Kidney (tissue), 14 donors: ENCODE results near the gene FMNL2. TPM values are rescaled to one million over a fixed set of nuclear protein-coding genes. Genes with fewer than 3 reads are reported as not detected.

ENCODE experiments used
- DNase-seq, 5 donors: peaks; one replicate each; pipeline ENCODE4 v3.0.0-alpha.2; 2013 to 2020
- FAIRE-seq: peaks from 2 replicates; lab custom pipeline; 2012; peaks lifted over from hg19 to GRCh38; lab: Jason Lieb, UNC
- H3K27ac ChIP-seq, 2 donors: one replicate each; pipeline ENCODE4 v1.7.0; 2013; ENCODE audit warnings: low read depth in 2 of 2, low read length in 2 of 2, inconsistent platforms in 1 of 2
- H3K27me3 ChIP-seq: one replicate; pipeline ENCODE4 v1.7.1; 2013; ENCODE audit warnings: low read length, inconsistent platforms; ENCODE audit not compliant: control insufficient read depth, insufficient read depth
- H3K36me3 ChIP-seq, 3 donors: one replicate each; pipeline versions ENCODE4 v1.7.0 to v1.7.1; 2013; ENCODE audit warnings: low read length in 3 of 3, control low read depth in 1 of 3, inconsistent platforms in 1 of 3; ENCODE audit not compliant: insufficient read depth in 3 of 3, control insufficient read depth in 2 of 3
- H3K4me1 ChIP-seq, 3 donors: one replicate each; pipeline versions ENCODE4 v1.7.0 to v1.7.1; 2013; ENCODE audit warnings: low read length in 3 of 3, inconsistent platforms in 1 of 3, low read depth in 1 of 3; ENCODE audit not compliant: control insufficient read depth in 2 of 3, insufficient read depth in 2 of 3
- H3K4me3 ChIP-seq, 3 donors: one replicate each; pipeline versions ENCODE4 v1.7.0 to v1.8.1; 2013; ENCODE audit warnings: low read length in 3 of 3, control low read depth in 1 of 3, inconsistent platforms in 1 of 3
- H3K9ac ChIP-seq, 3 donors: one replicate each; pipeline versions ENCODE4 v1.7.0 to v1.7.1; 2013; ENCODE audit warnings: low read length in 3 of 3, control low read depth in 1 of 3, inconsistent platforms in 1 of 3
- H3K9me3 ChIP-seq, 3 donors: one replicate each; pipeline versions ENCODE4 v1.7.0 to v1.7.1; 2013; ENCODE audit warnings: low read length in 3 of 3, control low read depth in 1 of 3, inconsistent platforms in 1 of 3; ENCODE audit not compliant: control insufficient read depth in 2 of 3, insufficient read depth in 1 of 3
- intact Hi-C: fragments of 100-400 bp; cut with DNase I; formaldehyde crosslinking; loops from one replicate; pipeline ENCODE4 v1.11.1; 2022
- polyA plus RNA-seq: library from polyadenylated mRNA; stranded (reverse); fragments of 350-450 nt; fragmentation: Illumina TruSeq; extraction: RNeasy Lipid Tissue Mini Kit (QIAGEN cat#74804); gene quantifications from one replicate; pipeline ENCODE4 v1.2.3, GENCODE V29; 2014; ENCODE audit warnings: low read depth, low replicate concordance; ENCODE audit not compliant: insufficient read depth
- total RNA-seq: library from RNA; stranded (reverse); fragmentation: NEBNext Ultra II Directional; extraction: Animal tissue kit (Norgen Biotek cat#: 25700); gene quantifications from one replicate; pipeline ENCODE4 v1.2.1, GENCODE V29; 2021
- TF ChIP-seq, protein P1 (sequence below): IDR thresholded peaks from 3 replicates; pipeline ENCODE4 v1.5.1; 2012; ENCODE audit warnings: mild to moderate bottlenecking, moderate library complexity, borderline replicate concordance; ENCODE audit not compliant: insufficient read depth; ENCODE audit errors: extremely low read depth
- donor health status: control.
- donor health status: control.
- donor health status: control.
- donor health status: control.
- donor health status: control.
- donor health status: DM: yes; HTN: yes; CAD: no.
- donor health status: Normal renal cell carcinoma (clear cell type).

The FMNL2 gene
- total and polyA plus RNA-seq, 2 donors from 2014 or later: 10.7 to 39.1 TPM

DNA sequence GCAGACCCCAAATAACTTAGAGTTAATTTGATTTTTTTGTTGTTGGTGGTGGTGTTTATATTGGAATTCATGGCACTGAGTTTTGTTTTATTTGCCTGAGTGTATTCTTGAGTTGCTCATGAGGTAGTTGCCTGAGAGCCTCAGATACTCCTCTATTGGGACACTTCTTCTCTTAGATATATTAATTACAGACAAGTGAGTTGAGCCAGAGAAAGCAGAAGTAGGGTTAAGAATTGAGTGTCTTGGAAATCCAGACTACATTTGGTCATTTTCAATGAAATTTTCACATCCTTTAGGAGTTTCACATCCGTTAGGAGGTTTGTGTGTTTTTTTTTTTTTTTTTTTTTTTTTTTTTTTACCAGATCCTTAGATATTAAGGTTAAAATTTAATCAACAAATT is 29.0 kb downstream of the FMNL2 start:
- TF ChIP-seq, protein P1, sequence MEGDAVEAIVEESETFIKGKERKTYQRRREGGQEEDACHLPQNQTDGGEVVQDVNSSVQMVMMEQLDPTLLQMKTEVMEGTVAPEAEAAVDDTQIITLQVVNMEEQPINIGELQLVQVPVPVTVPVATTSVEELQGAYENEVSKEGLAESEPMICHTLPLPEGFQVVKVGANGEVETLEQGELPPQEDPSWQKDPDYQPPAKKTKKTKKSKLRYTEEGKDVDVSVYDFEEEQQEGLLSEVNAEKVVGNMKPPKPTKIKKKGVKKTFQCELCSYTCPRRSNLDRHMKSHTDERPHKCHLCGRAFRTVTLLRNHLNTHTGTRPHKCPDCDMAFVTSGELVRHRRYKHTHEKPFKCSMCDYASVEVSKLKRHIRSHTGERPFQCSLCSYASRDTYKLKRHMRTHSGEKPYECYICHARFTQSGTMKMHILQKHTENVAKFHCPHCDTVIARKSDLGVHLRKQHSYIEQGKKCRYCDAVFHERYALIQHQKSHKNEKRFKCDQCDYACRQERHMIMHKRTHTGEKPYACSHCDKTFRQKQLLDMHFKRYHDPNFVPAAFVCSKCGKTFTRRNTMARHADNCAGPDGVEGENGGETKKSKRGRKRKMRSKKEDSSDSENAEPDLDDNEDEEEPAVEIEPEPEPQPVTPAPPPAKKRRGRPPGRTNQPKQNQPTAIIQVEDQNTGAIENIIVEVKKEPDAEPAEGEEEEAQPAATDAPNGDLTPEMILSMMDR: no peak
- H3K27ac ChIP-seq: no peak overlapping the region
- peak; percentile 15 for FAIRE-seq
- no peak overlapping the region for H3K9ac ChIP-seq
- no peaks in the 10 kb centered on the region for H3K9me3 ChIP-seq
- intact Hi-C loops: no loop called here
- H3K4me1 ChIP-seq: no peaks in the 10 kb centered on the region
- no peak overlapping the region for H3K4me3 ChIP-seq
- H3K36me3 ChIP-seq: no peaks in the 10 kb centered on the region
- no peaks in the 10 kb centered on the region for H3K27me3 ChIP-seq
- DNase-seq: no peak

DNA sequence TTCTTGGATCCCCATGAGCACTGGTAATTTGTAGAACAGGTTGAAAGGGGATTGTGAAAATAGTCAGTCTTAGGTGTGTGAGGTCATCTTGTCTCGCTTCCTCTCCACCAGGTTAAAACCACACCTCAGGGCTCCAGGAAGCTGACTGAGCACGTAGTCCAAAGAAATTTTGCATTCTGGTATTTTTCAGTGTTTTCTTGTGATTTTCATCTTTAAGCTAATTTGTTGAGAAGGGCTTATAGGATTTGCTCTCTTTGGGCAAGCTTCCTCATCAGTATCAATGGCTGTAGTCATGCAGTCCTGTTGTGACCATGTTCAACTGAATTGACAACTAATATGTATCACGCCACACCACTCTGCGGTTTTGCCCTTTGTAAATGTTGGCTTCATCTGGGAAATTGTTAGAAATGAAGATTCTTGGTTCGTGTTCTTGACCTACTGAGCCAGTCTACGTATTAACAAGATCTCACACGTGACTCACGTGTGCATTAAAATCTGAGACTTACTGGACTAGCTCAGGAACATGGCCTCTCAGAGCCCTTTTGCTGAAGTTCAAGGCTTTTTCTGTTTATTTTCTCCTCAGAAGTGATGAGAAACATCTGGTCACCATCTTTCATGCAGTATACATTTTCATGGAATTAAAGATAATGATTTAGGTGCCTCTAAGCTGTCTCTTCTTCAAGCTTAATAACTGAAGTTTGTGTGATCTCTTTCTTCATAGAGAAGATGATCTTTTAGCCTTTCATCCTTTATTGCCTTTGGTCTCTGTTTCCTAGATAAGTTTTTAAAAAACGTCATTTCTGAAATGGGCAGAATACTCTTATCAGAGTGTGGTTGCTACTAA is 32.8 kb downstream of the FMNL2 start:
- Histone ChIP-seq H3K27me3 (no peaks in the 10 kb centered on the region), H3K4me3 (no peak overlapping the region), H3K27ac (no peak overlapping the region), H3K36me3 (no peaks in the 10 kb centered on the region), H3K4me1 (peaks cover 0 to 5% (median 0%) of the 10 kb centered on the region in 3 donors), H3K9ac (no peak overlapping the region), H3K9me3 (no peaks in the 10 kb centered on the region)
- intact Hi-C loops: no loop called here
- FAIRE-seq (no peak), DNase-seq (peak in 2 of 5 donors; percentile 38 to 43)
- TF ChIP-seq, protein P1: no peak

DNA sequence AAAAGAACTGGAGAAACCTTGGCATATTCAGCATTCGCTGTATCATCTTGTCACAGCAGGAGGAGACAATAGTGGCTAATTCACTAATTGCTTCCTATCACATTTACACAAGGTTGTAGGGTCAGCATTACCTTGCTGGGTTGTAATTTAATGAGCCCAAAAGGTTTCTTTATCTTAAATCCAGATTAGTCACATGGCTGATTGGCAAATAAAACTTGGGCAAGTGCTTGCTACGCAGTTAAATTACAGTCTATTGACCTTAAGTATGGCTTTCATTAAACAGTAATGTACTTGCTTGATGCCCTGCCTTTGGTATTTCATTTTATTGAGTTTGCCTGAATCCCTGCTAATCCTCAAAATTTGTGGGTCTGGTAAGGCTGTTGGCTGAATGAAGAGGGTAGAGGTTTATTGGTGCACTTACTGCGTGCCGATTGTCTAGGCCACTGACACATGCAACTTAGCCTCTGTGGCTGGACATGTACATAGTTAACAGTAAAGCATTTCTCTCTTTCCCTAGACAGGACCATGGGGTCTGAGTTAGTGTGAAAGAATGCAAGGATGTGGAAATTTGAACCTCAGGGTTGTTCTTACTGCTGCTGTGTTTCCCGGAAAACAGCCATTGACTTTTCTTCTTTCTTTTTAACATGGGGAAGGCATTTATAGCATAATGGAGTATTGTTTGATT is 34.3 kb downstream of the FMNL2 start:
- Histone ChIP-seq H3K4me1 (peaks cover 0 to 5% (median 0%) of the 10 kb centered on the region in 3 donors), H3K36me3 (no peaks in the 10 kb centered on the region), H3K27ac (no peak overlapping the region), H3K27me3 (no peaks in the 10 kb centered on the region), H3K9me3 (no peaks in the 10 kb centered on the region), H3K4me3 (no peak overlapping the region), H3K9ac (no peak overlapping the region)
- DNase-seq (peak in 1 of 5 donors; percentile 48), FAIRE-seq (no peak)
- TF ChIP-seq, protein P1: no peak
- intact Hi-C loops: no loop called here
